OCI-LY7 (cell line): ENCODE data around the gene SERPINE1. TPM values are rescaled to one million over a fixed set of nuclear protein-coding genes. Genes with fewer than 3 reads are reported as not detected.

Experiments used
- BruUV-seq: library from RNA; stranded (reverse); fragments of 400-500 nt; replicated peaks from 2 replicates; lab custom pipeline; 2021; lab: Mats Ljungman, UMichigan
- CTCF ChIA-PET: fragments of 300-600 bp; sonication (Branson Sonifier 250); formaldehyde crosslinking; loops from one replicate; lab custom pipeline; 2022; ENCODE audit warnings: antibody characterized with exemption; ENCODE audit not compliant: unreplicated experiment; lab: Charles Lee
- POLR2A ChIA-PET: fragments of 300-600 bp; sonication (Branson Sonifier 250); formaldehyde crosslinking; loops from one replicate; lab custom pipeline; 2022; ENCODE audit warnings: antibody characterized with exemption; lab: Charles Lee
- DNase-seq: peaks from one replicate; pipeline ENCODE4 v3.0.0-alpha.2; 2015; ENCODE audit warnings: low spot score
- H2AFZ ChIP-seq: fragments of 200-600 bp; sonication (generic), shearing (Covaris generic); 2 replicates; pipeline ENCODE4 v1.6.1; 2014; ENCODE audit warnings: mild to moderate bottlenecking, antibody characterized with exemption, low read length, moderate library complexity
- H3K27ac ChIP-seq: fragments of 200-600 bp; sonication (generic); 2 replicates; pipeline ENCODE4 v1.5.1; 2014; ENCODE audit warnings: mixed run types, low read depth, mild to moderate bottlenecking, moderate library complexity, low read length, inconsistent platforms; ENCODE audit not compliant: poor library complexity, severe bottlenecking
- H3K36me3 ChIP-seq: fragments of 200-600 bp; sonication (generic); 2 replicates; pipeline ENCODE4 v1.6.1; 2014; ENCODE audit warnings: mild to moderate bottlenecking, antibody characterized with exemption, low read length, moderate library complexity, mixed read lengths; ENCODE audit not compliant: insufficient read depth
- H3K4me1 ChIP-seq: fragments of 200-600 bp; sonication (generic); 2 replicates; pipeline ENCODE4 v1.5.1; 2014; ENCODE audit warnings: mild to moderate bottlenecking, low read length; ENCODE audit not compliant: insufficient read depth, poor library complexity, severe bottlenecking
- H3K4me2 ChIP-seq: fragments of 200-600 bp; sonication (generic); 2 replicates; pipeline ENCODE4 v1.6.1; 2014; ENCODE audit warnings: mild to moderate bottlenecking, low read length
- H3K4me3 ChIP-seq: fragments of 200-600 bp; sonication (generic); 2 replicates; pipeline ENCODE4 v1.5.1; 2014; ENCODE audit warnings: mild to moderate bottlenecking, low read depth, low read length; ENCODE audit not compliant: poor library complexity, severe bottlenecking
- H3K79me2 ChIP-seq: fragments of 200-600 bp; sonication (generic); 2 replicates; pipeline ENCODE4 v1.6.1; 2016; ENCODE audit warnings: low read depth, mild to moderate bottlenecking, low read length, moderate library complexity, mixed read lengths; ENCODE audit not compliant: insufficient read depth
- H3K9me2 ChIP-seq: fragments of 200-600 bp; sonication (generic); 2 replicates; pipeline ENCODE4 v1.6.1; 2016; ENCODE audit warnings: mild to moderate bottlenecking, low read length, mixed read lengths; ENCODE audit not compliant: insufficient read depth
- H3K9me3 ChIP-seq: fragments of 200-600 bp; sonication (generic); 2 replicates; pipeline ENCODE4 v1.6.1; 2014; ENCODE audit warnings: mild to moderate bottlenecking, mixed run types, low read length, mixed read lengths
- H4K20me1 ChIP-seq: fragments of 200-600 bp; sonication (generic); 2 replicates; pipeline ENCODE4 v1.6.1; 2014; ENCODE audit warnings: mild to moderate bottlenecking, antibody characterized with exemption, low read length, moderate library complexity, mixed read lengths; ENCODE audit not compliant: insufficient read depth
- CTCF ChIP-seq: fragments of 200-600 bp; sonication (generic); conservative IDR thresholded peaks from 2 replicates; pipeline ENCODE4 v1.5.1; 2014; ENCODE audit warnings: mild to moderate bottlenecking, antibody characterized with exemption, low read length, moderate library complexity, mixed read lengths
- EZH2phosphoT487 ChIP-seq: fragments of 200-600 bp; sonication (generic); IDR thresholded peaks from 2 replicates; pipeline ENCODE4 v1.6.1; 2018; ENCODE audit warnings: low read depth, borderline replicate concordance, mild to moderate bottlenecking, mixed run types, antibody characterized with exemption, low read length, moderate library complexity, mixed read lengths
- intact Hi-C: fragments of 100-400 bp; cut with micrococcal nuclease; formaldehyde crosslinking; loops from one replicate; pipeline ENCODE4 v1.10.0; 2022; ENCODE audit not compliant: unreplicated experiment
- total RNA-seq, 2 experiments: library from RNA; depleted of rRNA in 1 of 2; stranded (reverse); fragments of >200 nt in 1 of 2; shearing (Covaris generic) in 1 of 2; gene quantifications; 2 replicates each; pipeline ENCODE4 v1.2.3, GENCODE V29; 2014 to 2022

SERPINE1 gene
- total RNA-seq, 2 experiments from 2014 or later, result 0.42 TPM; not detected in 1

- H3K4me1 ChIP-seq, result no peaks in the 10 kb centered on the region
- CTCF ChIA-PET, result no interaction called here
- H3K9me2 ChIP-seq, result no peaks in the 10 kb centered on the region
- no TSS peak for BruUV-seq
- H2AFZ ChIP-seq, result no peak overlapping the region
- no peaks in the 10 kb centered on the region for H3K36me3 ChIP-seq
- POLR2A ChIA-PET, result no interaction called here
- peaks cover 5% of the 10 kb centered on the region; the same call in 1 of the 2 replicates for H4K20me1 ChIP-seq
- H3K9me3 ChIP-seq, result no peaks in the 10 kb centered on the region
- no peak overlapping the region for H3K4me2 ChIP-seq
- no peak overlapping the region for H3K27ac ChIP-seq
- intact Hi-C loops, result no loop called here
- no peaks in the 10 kb centered on the region for H3K79me2 ChIP-seq
- no peak overlapping the region for H3K4me3 ChIP-seq
- no peak for DNase-seq
- TF ChIP-seq CTCF, result no peak
- TF ChIP-seq EZH2phosphoT487, result no peak
Observed at GRCh38 chr7:101099969-101100781, 26.7 kb upstream of the SERPINE1 start.

- Histone ChIP-seq H3K27ac (no peak overlapping the region), H3K9me2 (no peaks in the 10 kb centered on the region), H4K20me1 (no peaks in the 10 kb centered on the region), H3K4me1 (no peaks in the 10 kb centered on the region), H3K4me3 (no peak overlapping the region), H3K36me3 (no peaks in the 10 kb centered on the region), H3K4me2 (no peak overlapping the region), H3K79me2 (no peaks in the 10 kb centered on the region), H2AFZ (no peak overlapping the region), H3K9me3 (no peaks in the 10 kb centered on the region)
- CTCF ChIA-PET, result interaction anchor here (0.6 kb wide), 1 partner anchor 548 kb away, joined by 3 read pairs; no protein-coding TSS in a partner anchor
- POLR2A ChIA-PET, result interaction anchor here (0.6 kb wide), 1 partner anchor 76 kb away, joined by 3 read pairs; no protein-coding TSS in a partner anchor
- TF ChIP-seq EZH2phosphoT487 (no peak), CTCF (no peak)
- no TSS peak for BruUV-seq
- DNase-seq, result no peak
- intact Hi-C loops, result no loop called here
Observed at GRCh38 chr7:101100858-101101847, 25.8 kb upstream of the SERPINE1 start.
